ENCODE results near the gene CCNJL.

Gene CCNJL

GRCh38 chr5:160330212-160330611 lies 17.8 kb upstream of the CCNJL start:
- DNase-seq = no peak

- DNase-seq = no peak
Observed at GRCh38 chr5:160327818-160328217, 15.5 kb upstream of the CCNJL start.

GRCh38 chr5:160326981-160327380 lies 14.6 kb upstream of the CCNJL start:
- no peak for DNase-seq

- no peak for DNase-seq
Observed at GRCh38 chr5:160325716-160326115, 13.4 kb upstream of the CCNJL start.

- no peak for DNase-seq
Observed at GRCh38 chr5:160324886-160325285, 12.5 kb upstream of the CCNJL start.

- DNase-seq = no peak
Observed at GRCh38 chr5:160318409-160318808, 6.0 kb upstream of the CCNJL start.

GRCh38 chr5:160317434-160317833 lies 5.1 kb upstream of the CCNJL start:
- DNase-seq = no peak

GRCh38 chr5:160315968-160316367 lies 3.6 kb upstream of the CCNJL start:
- DNase-seq = no peak

GRCh38 chr5:160312960-160313727 lies 780 bp upstream of the CCNJL start:
- DNase-seq = no peak

GRCh38 chr5:160311491-160312133 lies 752 bp downstream of the CCNJL start:
- DNase-seq = no peak

GRCh38 chr5:160310552-160311295 lies 1.6 kb downstream of the CCNJL start:
- no peak for DNase-seq

- no peak for DNase-seq
Observed at GRCh38 chr5:160310140-160310539, 2.2 kb downstream of the CCNJL start.

- DNase-seq = no peak
Observed at GRCh38 chr5:160306696-160307095, 5.7 kb downstream of the CCNJL start.

- no peak for DNase-seq
Observed at GRCh38 chr5:160305319-160305718, 7.0 kb downstream of the CCNJL start.

GRCh38 chr5:160303690-160304089 lies 8.7 kb downstream of the CCNJL start:
- no peak for DNase-seq

GRCh38 chr5:160298189-160298588 lies 14.2 kb downstream of the CCNJL start:
- no peak for DNase-seq

GRCh38 chr5:160297776-160298175 lies 14.6 kb downstream of the CCNJL start:
- DNase-seq = no peak

- no peak for DNase-seq
Observed at GRCh38 chr5:160297004-160297403, 15.4 kb downstream of the CCNJL start.

GRCh38 chr5:160296496-160296895 lies 15.9 kb downstream of the CCNJL start:
- DNase-seq = no peak

- no peak for DNase-seq
Observed at GRCh38 chr5:160293901-160294561, 18.3 kb downstream of the CCNJL start.

- no peak for DNase-seq
Observed at GRCh38 chr5:160293386-160293785, 19.0 kb downstream of the CCNJL start.

GRCh38 chr5:160291467-160291866 lies 20.9 kb downstream of the CCNJL start:
- DNase-seq = no peak

GRCh38 chr5:160290751-160291150 lies 21.6 kb downstream of the CCNJL start:
- no peak for DNase-seq
